Measurements from ENCODE around the gene LGALS12.

Gene LGALS12

GRCh38 chr11:63553759-63554158, 47.9 kb downstream of the LGALS12 start:
- Histone ChIP-seq H3K27ac (no peak overlapping the region), H3K4me3 (ENCODE audit: low read depth, low read length) (no peak overlapping the region), H3K27me3 (replicated peaks) (no peaks in the 10 kb centered on the region), H3K36me3 (replicated peaks) (no peaks in the 10 kb centered on the region)
- no peak for DNase-seq
- in situ Hi-C loops (cut with HindIII; ENCODE audit: low pct_ligation_motif_present, low sequenced_read_pairs) = no loop called here
- no peak for TF ChIP-seq CTCF (IDR thresholded peaks at IDR 0.05; ENCODE audit: low read depth, low read length, missing control alignments)

- in situ Hi-C loops (cut with HindIII; ENCODE audit: low pct_ligation_motif_present, low sequenced_read_pairs) = no loop called here
- Histone ChIP-seq H3K27me3 (replicated peaks) (no peaks in the 10 kb centered on the region), H3K36me3 (replicated peaks) (no peaks in the 10 kb centered on the region), H3K27ac (no peak overlapping the region), H3K4me3 (ENCODE audit: low read depth, low read length) (no peak overlapping the region)
- no peak for TF ChIP-seq CTCF (IDR thresholded peaks at IDR 0.05; ENCODE audit: low read depth, low read length, missing control alignments)
- no peak for DNase-seq
Observed at GRCh38 chr11:63554877-63555223, 49.0 kb downstream of the LGALS12 start.

GRCh38 chr11:63556404-63557013, 50.6 kb downstream of the LGALS12 start:
- H3K4me3 ChIP-seq (ENCODE audit: low read depth, low read length) = no peak overlapping the region
- no peak overlapping the region for H3K27ac ChIP-seq
- in situ Hi-C loops (cut with HindIII; ENCODE audit: low pct_ligation_motif_present, low sequenced_read_pairs) = no loop called here
- no peak for DNase-seq
- no peaks in the 10 kb centered on the region for H3K36me3 ChIP-seq (replicated peaks)
- H3K27me3 ChIP-seq (replicated peaks) = no peaks in the 10 kb centered on the region
- no peak for TF ChIP-seq CTCF (IDR thresholded peaks at IDR 0.05; ENCODE audit: low read depth, low read length, missing control alignments)

- TF ChIP-seq CTCF (IDR thresholded peaks at IDR 0.05; ENCODE audit: low read depth, low read length, missing control alignments) = no peak
- in situ Hi-C loops (cut with HindIII; ENCODE audit: low pct_ligation_motif_present, low sequenced_read_pairs) = no loop called here
Observed at GRCh38 chr11:63557570-63557969, 51.7 kb downstream of the LGALS12 start.

GRCh38 chr11:63558459-63559157, 52.7 kb downstream of the LGALS12 start:
- no peaks in the 10 kb centered on the region for H3K27me3 ChIP-seq (replicated peaks)
- in situ Hi-C loops (cut with HindIII; ENCODE audit: low pct_ligation_motif_present, low sequenced_read_pairs) = no loop called here
- no peak for TF ChIP-seq CTCF (IDR thresholded peaks at IDR 0.05; ENCODE audit: low read depth, low read length, missing control alignments)
- H3K27ac ChIP-seq = no peak overlapping the region
- no peak for DNase-seq
- H3K36me3 ChIP-seq (replicated peaks) = no peaks in the 10 kb centered on the region
- no peak overlapping the region for H3K4me3 ChIP-seq (ENCODE audit: low read depth, low read length)

More at GRCh38 chr11:63557570-63557969, 51.7 kb downstream of the LGALS12 start:
- Histone ChIP-seq H3K4me3 (ENCODE audit: low read depth, low read length) (no peak overlapping the region), H3K27me3 (replicated peaks) (no peaks in the 10 kb centered on the region), H3K36me3 (replicated peaks) (no peaks in the 10 kb centered on the region), H3K27ac (no peak overlapping the region)
- DNase-seq = no peak

Data from brain microvascular endothelial cell (primary cell).